ENCODE results near the gene HIPK2. TPM values are rescaled to one million over a fixed set of nuclear protein-coding genes. Genes with fewer than 3 reads are reported as not detected.

HIPK2 gene
- total RNA-seq, 1 donor from 2014 or later, result 89.1 TPM

- no peak for TF ChIP-seq CTCF (conservative IDR thresholded peaks at IDR 0.05)
- Mint-ChIP-seq H3K9me3 (no peaks in the 10 kb centered on the region), H3K27ac (no peak overlapping the region), H3K4me1 (ENCODE audit: unreplicated experiment) (peaks cover 56% of the 10 kb centered on the region), H3K4me3 (no peak overlapping the region), H3K27me3 (no peaks in the 10 kb centered on the region), H3K36me3 (peaks cover 15% of the 10 kb centered on the region)
- DNase-seq (ENCODE audit: extremely low spot score, unreplicated experiment), result no peak
Observed at GRCh38 chr7:139748941-139749340, 28.9 kb downstream of the HIPK2 start.

GRCh38 chr7:139748373-139748765 lies 29.4 kb downstream of the HIPK2 start:
- H3K4me1 Mint-ChIP-seq (ENCODE audit: unreplicated experiment), result peaks cover 56% of the 10 kb centered on the region
- no peak for TF ChIP-seq CTCF (conservative IDR thresholded peaks at IDR 0.05)

GRCh38 chr7:139747662-139748372 lies 30.0 kb downstream of the HIPK2 start:
- no peak for DNase-seq (ENCODE audit: extremely low spot score, unreplicated experiment)
- Mint-ChIP-seq H3K4me3 (no peak overlapping the region), H3K27ac (no peak overlapping the region), H3K36me3 (peaks cover 17% of the 10 kb centered on the region), H3K27me3 (no peaks in the 10 kb centered on the region), H3K9me3 (no peaks in the 10 kb centered on the region), H3K4me1 (ENCODE audit: unreplicated experiment) (peaks cover 52% of the 10 kb centered on the region)
- no peak for TF ChIP-seq CTCF (conservative IDR thresholded peaks at IDR 0.05)

More at GRCh38 chr7:139748373-139748765, 29.4 kb downstream of the HIPK2 start:
- Mint-ChIP-seq H3K36me3 (peaks cover 17% of the 10 kb centered on the region), H3K27ac (no peak overlapping the region), H3K9me3 (no peaks in the 10 kb centered on the region), H3K27me3 (no peaks in the 10 kb centered on the region), H3K4me3 (no peak overlapping the region)
- no peak for DNase-seq (ENCODE audit: extremely low spot score, unreplicated experiment)

GRCh38 chr7:139746652-139747051 lies 31.1 kb downstream of the HIPK2 start:
- H3K9me3 Mint-ChIP-seq, result no peaks in the 10 kb centered on the region
- H3K36me3 Mint-ChIP-seq, result peaks cover 18% of the 10 kb centered on the region
- H3K4me1 Mint-ChIP-seq (ENCODE audit: unreplicated experiment), result peaks cover 49% of the 10 kb centered on the region
- no peak overlapping the region for H3K4me3 Mint-ChIP-seq
- H3K27ac Mint-ChIP-seq, result peak overlapping the region; percentile 23
- no peaks in the 10 kb centered on the region for H3K27me3 Mint-ChIP-seq
- no peak for TF ChIP-seq CTCF (conservative IDR thresholded peaks at IDR 0.05)
- no peak for DNase-seq (ENCODE audit: extremely low spot score, unreplicated experiment)

- peaks cover 54% of the 10 kb centered on the region for H3K4me1 Mint-ChIP-seq (ENCODE audit: unreplicated experiment)
Observed at GRCh38 chr7:139745678-139746143, 32.1 kb downstream of the HIPK2 start.

More at GRCh38 chr7:139745678-139746143, 32.1 kb downstream of the HIPK2 start:
- no peak for TF ChIP-seq CTCF (conservative IDR thresholded peaks at IDR 0.05)
- Mint-ChIP-seq H3K9me3 (no peaks in the 10 kb centered on the region), H3K27me3 (no peaks in the 10 kb centered on the region), H3K36me3 (peaks cover 21% of the 10 kb centered on the region), H3K4me3 (peak overlapping the region; percentile 22), H3K27ac (peak overlapping the region; percentile 23)
- no peak for DNase-seq (ENCODE audit: extremely low spot score, unreplicated experiment)
